Measurements from ENCODE around the gene ZEB2.

- TF ChIP-seq EP300 (IDR thresholded peaks at IDR 0.05) (no peak), POLR2AphosphoS5 (IDR thresholded peaks at IDR 0.05) (no peak)
- TF ChIP-seq, protein P1, sequence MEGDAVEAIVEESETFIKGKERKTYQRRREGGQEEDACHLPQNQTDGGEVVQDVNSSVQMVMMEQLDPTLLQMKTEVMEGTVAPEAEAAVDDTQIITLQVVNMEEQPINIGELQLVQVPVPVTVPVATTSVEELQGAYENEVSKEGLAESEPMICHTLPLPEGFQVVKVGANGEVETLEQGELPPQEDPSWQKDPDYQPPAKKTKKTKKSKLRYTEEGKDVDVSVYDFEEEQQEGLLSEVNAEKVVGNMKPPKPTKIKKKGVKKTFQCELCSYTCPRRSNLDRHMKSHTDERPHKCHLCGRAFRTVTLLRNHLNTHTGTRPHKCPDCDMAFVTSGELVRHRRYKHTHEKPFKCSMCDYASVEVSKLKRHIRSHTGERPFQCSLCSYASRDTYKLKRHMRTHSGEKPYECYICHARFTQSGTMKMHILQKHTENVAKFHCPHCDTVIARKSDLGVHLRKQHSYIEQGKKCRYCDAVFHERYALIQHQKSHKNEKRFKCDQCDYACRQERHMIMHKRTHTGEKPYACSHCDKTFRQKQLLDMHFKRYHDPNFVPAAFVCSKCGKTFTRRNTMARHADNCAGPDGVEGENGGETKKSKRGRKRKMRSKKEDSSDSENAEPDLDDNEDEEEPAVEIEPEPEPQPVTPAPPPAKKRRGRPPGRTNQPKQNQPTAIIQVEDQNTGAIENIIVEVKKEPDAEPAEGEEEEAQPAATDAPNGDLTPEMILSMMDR (IDR thresholded peaks at IDR 0.05) = no peak
Observed at GRCh38 chr2:144546933-144547332, 27.0 kb upstream of the ZEB2 start.
